NCI-H69 (cell line): Measurements from ENCODE around the gene CPLX4.

Experiments used
- DNase-seq: peaks from one replicate; lab custom pipeline; 2025; lab: John Stamatoyannopoulos, UW

CPLX4 gene, protein sequence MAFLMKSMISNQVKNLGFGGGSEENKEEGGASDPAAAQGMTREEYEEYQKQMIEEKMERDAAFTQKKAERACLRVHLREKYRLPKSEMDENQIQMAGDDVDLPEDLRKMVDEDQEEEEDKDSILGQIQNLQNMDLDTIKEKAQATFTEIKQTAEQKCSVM

DNA sequence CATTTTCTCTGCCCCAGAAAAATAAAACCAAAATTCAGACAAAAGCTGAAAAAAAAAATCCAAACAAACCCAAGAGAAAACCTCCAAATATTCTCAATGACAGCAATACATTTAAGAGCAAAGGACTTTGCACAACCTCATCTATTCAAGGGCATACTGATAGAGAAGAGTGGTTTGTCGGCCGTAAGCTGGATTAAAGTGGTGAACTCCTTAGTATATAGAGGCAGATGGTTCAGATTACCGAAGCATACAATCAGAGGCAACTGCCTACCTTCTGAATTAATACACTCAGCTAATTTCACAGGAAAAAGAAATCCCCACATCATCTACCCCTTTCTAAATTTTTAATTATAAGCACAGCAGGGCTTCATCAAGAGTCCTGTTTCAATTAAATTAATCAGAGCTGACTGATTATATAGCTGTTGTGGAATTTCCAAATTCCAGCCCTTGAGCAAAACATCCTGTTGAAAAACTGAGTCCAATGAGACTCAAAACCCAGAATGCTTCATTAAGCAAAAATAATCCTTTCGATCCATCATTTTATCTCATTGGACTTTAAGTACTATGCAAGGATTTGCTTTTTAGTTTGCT, at the start of gene CPLX4:
Gene CPLX4, minus strand, starts transcription at position 190 of the 591 bp plus-strand sequence. Its CDS starts 187 bp downstream, at position 3.
- no peak for DNase-seq

DNA sequence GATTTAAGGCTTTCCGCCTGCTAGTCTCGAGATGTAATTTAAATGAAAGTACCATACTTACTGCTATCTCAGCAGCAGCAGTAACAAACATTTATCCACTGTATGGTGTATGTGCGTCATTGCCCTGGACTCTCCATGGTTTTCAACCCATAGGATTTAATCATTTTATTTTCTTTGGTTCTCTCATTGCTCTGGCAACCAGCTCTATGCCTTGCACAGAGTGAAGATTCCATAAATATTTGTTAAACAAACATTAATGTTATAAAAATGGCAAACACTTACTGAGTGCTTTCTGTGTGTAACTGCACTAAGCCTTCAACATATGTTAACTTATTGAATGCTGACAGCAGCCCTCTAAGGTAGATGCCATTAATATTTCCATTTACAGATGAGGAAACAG, 41.9 kb upstream of the CPLX4 start:
- no peak for DNase-seq

DNA sequence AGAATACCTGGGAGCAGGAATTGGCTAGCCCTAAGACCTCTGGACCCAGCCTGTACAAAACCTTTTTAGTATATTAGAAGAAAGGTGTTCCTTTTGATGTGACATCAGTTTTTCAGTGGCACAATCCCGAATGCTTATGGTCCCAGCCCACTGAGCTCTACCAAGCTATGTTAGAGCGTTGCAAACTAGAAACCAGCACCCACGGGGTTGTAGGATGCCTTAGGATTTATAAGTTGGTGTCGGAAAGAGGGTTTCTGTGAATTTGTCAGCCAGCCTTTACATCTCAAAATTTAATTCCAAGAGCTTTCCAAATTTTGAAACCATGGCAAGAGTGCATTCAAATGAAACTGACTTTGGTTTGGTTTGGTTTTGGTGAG, 41.1 kb upstream of the CPLX4 start:
- no peak for DNase-seq

DNA sequence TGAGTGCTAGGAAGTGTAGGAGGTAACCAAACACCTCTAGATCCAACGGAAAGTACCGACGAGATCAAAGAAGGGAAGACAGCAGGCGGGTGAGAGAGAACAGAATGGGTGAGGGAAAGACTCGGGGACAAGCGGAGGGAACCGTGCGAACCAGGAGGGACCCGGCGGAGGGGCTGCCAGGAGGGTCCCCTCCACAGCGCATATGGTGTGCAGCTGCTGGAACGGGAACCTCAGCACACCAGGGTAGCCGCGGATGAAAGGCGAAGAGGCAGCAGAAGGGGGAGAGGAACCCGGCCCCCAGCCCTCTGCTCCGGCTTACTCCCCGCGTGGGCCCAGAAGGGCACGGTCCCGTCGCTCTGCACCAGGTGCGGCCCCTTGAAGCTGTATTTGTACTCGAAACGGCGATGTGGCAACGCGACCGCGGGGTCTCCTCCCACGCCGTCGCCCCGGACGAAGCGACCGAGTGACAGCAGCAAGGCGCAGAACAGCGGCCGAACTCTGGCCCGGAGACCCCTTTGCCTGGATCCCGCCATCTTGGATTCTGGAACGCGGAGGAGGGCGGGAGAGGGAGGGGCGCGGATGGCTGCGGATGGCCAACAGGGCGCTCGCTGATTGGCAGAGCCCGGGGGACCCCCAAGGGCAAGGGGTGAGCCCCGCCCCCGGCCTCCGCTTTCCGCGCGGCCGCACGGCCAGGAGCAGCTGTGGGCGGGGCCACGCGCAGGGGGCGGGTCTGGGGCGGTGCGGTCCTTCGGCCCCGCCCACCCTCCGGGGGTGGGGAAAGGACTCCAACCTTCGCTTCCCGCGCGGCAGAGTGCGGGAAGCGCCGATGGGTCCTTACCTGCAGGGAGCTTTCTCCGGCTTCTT, 40.5 kb upstream of the CPLX4 start, which contains the start of gene LMAN1:
Gene LMAN1, minus strand, starts transcription at position 554 of the 864 bp plus-strand sequence. Its CDS starts 21 bp downstream, at position 533.
- DNase-seq = peak; percentile 100

DNA sequence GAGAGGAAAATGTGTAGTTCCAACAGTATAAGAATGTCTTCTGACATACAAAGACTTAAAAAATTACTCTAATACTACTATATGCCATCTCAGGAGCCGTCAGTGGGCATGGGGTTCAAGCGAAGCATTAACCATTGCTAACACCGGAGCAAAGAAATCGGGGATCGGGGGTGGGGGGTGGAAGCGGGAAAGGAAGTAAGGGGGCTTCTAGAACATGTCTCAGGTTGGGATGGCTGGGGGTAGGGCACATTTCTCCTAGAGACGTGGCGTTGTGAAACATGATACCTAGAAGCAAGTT, 39.9 kb upstream of the CPLX4 start:
- DNase-seq = no peak

DNA sequence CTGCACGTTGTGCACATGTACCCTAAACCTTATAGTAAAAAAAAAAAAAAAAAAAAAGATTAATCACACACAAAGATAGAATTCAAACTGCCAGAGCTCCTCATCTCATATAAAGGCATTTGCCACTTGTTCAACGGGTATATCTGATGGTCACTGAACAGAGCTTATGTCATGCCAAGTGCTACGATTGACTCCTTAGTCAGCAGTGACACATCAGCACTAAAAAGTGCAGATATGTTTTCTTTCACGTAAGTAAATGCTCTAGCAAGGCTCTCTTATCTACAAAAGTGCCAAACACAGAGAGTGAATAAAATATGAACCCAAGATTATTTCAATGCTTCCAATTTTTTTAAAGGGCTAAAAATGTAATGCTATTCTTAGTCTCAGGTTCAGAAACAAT, 39.5 kb upstream of the CPLX4 start:
- peak; percentile 62 for DNase-seq

DNA sequence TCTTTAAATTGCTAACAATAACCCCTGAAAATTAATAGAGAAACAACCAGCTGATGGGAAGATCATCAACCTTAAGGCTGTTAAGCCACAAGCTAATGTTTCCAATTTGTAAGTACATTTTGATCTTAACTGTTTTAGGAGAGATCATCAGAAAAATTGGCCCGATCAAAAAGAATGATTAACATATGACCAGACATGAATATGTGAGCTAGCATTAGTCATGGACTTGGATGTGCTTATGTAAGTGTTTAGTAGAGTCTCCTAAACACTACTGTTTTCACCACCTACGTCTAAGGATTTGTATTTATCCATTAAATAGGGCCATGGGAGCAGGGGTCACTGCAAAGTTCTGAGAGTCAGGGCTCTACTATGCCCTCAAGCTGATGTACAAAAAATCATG, 36.3 kb upstream of the CPLX4 start:
- no peak for DNase-seq

DNA sequence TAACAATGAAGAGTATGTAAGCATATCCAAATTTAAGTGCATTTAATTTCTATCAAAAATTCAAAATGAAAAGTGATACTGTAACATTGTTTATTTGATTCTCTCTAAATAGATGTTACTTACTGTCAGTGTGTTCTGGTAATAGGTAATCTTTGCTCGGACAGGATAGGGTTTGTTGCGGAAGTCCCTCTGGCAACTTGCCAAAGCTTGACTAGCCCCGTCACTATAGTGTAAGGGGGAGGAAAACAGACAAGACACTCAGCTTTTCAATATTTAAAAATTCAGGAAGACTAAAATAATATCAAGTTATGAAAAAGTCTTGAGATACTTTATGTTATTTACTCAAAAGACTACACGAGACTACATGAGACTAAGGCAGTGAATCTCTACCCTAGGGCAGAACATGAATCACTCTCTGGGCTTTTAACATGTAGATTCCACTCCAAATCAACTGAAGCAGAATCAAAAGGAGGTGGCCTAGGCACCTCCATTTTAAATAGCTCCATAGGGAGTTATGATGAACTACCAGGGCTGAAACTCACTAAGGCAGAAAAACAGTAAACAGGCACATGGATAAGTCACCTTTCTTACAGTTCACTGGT, 34.7 kb upstream of the CPLX4 start:
- DNase-seq = peak; percentile 48

DNA sequence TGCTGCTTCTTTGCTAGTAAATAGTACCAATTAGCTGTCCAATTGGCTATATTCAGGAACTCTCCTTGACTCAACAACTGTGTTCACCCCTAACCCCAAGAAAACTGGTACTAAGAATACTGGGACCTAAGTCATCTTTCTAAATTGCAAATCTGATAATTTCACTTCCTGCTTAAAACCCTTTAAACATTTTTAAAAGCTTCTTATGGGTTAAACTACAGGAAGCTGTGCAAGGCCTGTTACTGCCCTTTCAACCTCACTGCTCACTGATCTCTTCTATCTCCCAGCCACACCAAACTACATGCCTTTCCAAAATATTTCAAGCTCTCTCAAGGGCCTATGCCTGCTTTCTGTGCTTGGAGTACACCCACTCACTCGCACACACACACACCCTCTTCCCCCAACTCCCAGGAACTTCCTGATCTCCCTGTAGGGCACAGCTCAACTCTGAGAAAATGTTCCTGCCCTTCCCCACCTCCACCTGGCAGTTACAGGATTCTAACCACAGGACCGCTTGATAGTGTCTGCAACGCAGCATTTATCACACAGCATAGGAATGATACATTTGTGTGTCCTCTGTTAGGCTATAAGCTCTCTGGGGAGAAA, 33.9 kb upstream of the CPLX4 start:
- DNase-seq = no peak

DNA sequence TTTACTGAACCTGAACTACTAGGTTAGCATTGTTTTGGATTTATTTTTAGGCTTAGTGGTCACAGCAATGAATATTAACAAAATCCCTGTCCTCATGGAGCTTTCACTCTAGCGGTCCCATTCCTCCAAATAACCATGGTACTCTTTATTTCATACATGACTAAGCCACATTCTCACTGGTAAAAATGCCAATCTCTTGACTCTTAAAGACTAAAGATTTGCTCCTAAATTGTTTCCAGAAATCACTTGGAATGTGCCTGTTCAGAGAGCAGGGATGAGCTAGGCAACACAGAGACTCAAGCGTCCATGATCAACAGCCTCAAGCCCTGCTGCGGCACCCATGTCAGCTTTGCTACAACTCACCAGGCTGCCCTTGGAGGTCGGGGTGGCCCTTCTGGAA, 27.1 kb upstream of the CPLX4 start:
- no peak for DNase-seq

DNA sequence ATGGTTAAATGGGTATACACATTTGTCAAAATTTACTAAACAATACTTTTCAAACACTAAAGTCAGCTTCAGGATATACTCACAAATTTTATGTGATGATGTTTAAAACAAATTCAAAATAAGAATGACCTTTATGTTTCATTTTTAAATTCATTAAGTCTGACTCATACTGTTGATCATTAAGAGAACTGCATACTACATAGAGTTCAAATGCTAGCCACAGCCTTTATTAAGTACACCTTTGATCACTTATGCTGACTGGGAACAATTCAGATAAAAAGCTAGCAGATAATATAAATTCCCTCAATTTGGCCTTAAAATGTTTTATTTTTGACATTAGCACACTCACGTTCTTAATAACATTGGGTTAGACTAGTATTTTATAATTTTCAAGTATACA, 26.5 kb upstream of the CPLX4 start:
- DNase-seq = no peak

DNA sequence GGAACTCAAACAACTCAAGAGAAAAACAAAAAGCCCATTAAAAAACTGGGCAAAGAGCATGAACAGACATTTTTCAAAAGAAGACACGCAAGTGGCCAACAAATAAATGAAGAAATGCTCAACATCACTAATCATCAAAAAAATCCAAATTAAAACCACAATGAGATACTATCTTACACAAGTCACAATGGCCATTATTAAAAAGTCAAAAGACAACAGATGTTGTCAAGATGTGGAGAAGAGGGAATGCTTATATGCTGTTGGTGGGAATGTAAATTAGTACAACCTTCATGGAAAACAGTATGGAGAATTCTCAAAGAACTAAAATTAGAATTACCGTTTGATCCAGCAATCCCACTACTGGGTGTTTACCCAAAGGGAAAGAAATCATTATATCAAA, 25.5 kb upstream of the CPLX4 start:
- no peak for DNase-seq

DNA sequence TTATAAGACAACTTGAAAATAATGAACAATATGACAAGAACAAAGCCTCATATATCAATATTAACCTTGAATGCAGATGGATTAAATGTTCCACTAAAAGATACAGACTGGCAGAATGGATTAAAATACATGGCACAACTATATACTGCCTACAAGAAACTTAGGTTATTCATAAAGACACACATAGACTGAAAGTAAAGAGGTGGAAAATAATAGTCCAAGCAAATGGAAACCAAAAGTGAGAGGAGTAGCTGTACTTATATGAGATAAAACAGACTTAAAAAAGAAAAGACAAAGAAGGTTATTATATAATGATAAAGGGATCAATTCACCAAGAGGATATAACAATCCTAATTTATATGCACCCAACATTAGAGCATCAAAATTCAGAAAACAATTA, 22.4 kb upstream of the CPLX4 start:
- DNase-seq = no peak

DNA sequence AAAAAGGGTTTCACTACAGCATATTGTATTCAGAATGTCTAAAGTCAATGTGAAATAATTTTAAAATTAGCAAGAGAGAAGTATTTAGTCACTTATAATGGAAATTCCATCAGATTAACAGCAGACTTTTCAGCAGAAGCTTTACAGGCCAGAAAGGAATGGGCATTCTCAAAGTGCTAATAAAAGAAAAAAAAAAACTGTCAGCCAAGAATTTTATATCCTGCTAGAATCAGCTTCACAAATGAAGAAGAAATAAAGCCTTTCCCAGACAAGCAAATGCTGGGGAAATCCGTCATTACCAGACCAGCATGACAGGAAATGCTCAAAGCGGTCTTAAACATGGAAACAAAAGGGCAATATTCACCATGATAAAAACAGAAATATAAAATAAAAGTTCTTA, 21.9 kb upstream of the CPLX4 start:
- no peak for DNase-seq

DNA sequence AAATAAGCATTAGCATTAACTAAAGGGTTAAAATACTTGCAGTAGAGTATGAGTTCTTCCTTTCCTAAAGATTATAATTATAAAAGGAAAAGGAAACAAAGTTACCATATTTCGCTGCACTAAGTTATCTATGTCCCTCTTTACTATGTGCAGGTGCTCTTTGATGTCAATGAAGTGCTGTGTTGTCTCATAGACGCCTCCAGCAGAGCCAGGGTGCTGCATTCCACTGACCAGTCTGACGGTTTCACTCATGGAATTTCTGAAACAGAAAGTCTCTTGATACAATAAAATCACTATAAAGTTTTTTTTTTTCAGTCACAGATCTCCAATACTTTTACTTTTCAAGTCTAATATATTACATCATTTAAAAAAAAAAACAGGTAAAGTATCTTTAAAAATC, 14.5 kb upstream of the CPLX4 start:
- DNase-seq = no peak

DNA sequence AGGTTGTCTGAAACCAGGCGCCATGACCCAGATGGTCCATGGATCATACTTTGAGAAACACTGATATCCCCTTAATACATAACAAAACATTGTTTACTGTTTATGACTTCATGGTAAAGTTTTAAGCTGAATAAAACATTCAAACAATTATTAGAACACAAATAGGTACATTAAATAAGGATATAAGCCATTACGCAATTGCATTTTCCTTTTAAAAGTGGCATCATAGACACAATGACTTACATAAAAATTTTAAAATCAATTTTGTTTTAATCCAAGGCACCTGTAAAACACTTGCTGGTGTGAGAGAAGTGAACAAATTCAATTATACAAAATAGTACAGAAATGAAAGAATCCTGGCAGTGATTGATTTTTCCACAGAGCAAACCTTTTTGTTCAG, 10.2 kb upstream of the CPLX4 start:
- no peak for DNase-seq

DNA sequence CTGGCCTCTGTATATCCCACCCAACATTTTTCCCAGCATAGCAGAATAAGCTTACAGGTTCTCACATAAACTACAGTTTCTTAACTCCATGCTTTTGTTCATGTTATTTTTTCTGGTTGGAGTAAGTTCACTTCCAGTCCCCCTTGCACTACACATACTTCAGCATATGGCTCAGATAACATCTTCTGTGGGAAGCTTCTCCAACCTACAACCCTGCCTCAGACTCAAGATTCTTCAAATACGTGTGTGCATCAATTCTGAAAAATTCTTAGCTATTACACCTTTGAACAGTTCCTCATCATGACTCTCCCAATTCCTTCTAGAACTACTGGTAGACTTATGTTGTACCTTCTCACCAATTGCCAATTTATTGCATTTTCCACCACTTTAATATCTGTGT, 7.5 kb upstream of the CPLX4 start:
- DNase-seq = no peak

DNA sequence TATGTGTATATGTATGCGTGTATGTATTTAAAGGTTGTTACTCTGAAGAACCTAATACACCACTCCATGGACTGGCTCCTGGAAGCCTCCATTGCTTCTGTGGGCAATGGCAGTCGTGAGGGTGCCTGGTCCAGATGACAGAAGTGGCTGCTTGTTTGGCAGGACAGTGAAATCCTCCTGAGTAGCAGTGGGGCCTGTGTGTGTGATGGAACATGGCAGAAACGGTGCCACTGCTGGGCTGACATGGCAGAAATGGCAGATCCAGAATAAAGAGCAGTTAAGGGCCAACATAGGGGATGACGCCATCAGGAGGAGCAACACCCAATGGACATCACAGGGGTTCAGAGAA, 6.1 kb upstream of the CPLX4 start:
- DNase-seq = no peak

DNA sequence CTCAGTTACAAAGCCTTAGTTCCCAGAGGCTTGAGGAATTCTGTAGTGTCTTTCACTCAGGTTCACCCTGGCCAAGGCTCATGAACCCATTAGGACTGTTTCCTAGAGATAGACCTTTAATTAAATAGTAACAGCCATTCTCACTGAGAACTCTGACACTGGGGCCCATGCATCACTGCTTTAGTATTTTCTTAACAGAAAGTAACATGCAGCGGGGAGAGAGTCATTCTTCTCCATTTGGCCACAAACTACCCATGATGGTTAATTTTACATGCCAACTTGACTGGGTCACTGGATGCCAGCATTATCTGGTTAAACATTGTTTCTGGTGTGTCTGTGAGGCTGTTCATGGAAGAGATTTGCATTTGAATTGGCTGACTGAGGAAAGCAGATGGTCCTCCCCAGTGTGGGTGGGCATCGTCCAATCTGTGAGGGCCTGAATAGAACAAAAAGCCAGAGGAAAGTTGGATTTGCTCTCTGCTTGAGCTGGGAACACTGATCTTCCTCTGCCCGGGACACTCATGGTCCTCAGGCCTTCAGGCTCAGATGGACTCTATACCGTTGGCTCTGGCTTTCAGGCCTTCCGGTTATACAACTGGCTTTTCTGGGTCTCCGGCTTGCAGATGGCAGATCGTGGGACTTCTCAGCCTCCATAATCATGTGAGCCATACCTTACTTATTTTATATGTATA, 5.6 kb upstream of the CPLX4 start:
- DNase-seq = no peak

DNA sequence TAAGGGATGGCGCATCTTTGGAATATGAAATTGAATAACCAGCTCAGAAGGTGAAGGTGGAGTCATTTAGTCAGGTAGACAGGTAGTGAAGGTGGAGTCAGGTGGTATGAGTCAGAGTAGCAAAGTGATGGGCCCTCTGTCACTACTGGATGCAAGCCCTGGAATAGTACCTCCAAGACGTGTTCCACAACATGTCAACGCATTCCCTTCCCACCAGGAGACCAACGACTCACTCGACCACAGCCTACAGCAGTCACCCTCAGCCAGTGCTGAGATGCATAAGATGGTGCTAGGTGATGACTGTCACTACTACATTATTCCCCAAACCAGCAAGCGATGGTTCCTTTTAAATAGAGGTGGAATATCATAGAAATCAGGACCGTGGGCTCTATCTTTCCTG, 6.8 kb downstream of the CPLX4 start:
- DNase-seq = no peak

DNA sequence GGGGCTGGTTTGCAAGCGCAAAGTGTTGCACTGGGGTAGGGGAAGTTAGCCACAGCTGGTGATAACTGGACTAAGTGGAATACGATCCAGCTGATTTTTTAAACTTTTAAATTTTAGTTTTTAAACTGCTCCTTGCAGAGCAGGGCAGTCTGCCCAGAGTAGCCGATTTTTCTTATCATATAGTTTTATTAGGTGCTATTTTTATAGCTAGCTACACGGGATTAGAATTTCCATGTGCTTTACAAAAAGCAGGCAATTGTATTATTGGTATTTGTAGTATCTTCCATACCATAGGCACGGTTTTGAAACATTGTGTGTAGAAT, 9.6 kb downstream of the CPLX4 start:
- DNase-seq = no peak

DNA sequence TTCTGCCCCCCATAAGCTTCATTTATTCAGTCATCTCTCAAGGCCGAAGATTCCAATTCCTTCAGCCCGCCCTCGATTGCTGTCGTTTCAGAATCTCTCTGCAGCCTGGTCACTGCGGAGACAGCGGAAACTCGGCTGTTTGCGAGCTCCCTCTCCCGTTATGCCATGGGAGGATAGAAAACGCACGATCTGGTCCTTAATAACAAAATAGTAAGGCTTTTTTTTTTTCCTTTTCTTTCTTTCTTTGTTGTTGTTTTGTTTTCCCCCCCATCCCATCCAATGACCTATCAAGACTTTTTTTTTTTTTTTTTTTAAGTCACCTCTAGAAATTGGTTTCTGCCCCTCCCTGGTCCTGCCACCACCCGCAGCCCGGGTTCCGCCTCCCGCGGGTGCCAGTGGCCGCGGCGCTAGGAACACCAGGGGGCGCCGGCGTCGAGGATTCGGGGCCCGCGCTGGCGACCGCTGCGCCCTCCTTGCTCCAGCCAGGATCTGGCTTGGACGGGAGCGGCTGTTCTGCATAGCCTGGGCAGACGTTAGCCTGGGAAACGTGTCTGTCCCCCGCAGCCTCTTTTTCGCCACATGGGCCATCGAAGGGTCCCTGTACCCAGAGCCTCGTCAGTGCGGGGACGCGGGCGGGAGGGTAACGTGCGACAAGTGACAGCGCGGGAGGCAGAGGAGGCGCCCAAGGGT, 10.1 kb downstream of the CPLX4 start:
- DNase-seq = peak; percentile 95
